Smooth muscle cell (in vitro differentiated cells): ENCODE data around the gene EVI5L. TPM values are rescaled to one million over a fixed set of nuclear protein-coding genes. Genes with fewer than 3 reads are reported as not detected.

ENCODE experiments used
- DNase-seq: peaks from one replicate; lab custom pipeline; 2025; ENCODE audit not compliant: unreplicated experiment; lab: John Stamatoyannopoulos, UW
- H2AFZ ChIP-seq: fragments of 200-600 bp; sonication (generic); 2 replicates; pipeline ENCODE4 v1.6.0; 2016; ENCODE audit warnings: antibody characterized with exemption, low read depth, mild to moderate bottlenecking
- H3F3A ChIP-seq: fragments of 200-600 bp; sonication (generic); 2 replicates; pipeline ENCODE4 v1.6.0; 2017; ENCODE audit warnings: antibody characterized with exemption, low read depth
- H3K27ac ChIP-seq: fragments of 200-600 bp; sonication (generic); 2 replicates; pipeline ENCODE4 v1.5.1; 2016; ENCODE audit warnings: low read depth, mild to moderate bottlenecking
- H3K27me3 ChIP-seq: fragments of 200-600 bp; sonication (generic); 2 replicates; pipeline ENCODE4 v1.6.1; 2016; ENCODE audit warnings: low read depth, mild to moderate bottlenecking
- H3K36me3 ChIP-seq: fragments of 200-600 bp; sonication (generic); 2 replicates; pipeline ENCODE4 v1.5.1; 2016; ENCODE audit warnings: low read depth
- H3K4me1 ChIP-seq: fragments of 200-600 bp; sonication (generic); 2 replicates; pipeline ENCODE4 v1.5.1; 2016; ENCODE audit warnings: low read depth
- H3K4me2 ChIP-seq: fragments of 200-600 bp; sonication (generic); 2 replicates; pipeline ENCODE4 v1.6.0; 2016; ENCODE audit warnings: mild to moderate bottlenecking
- H3K4me3 ChIP-seq: fragments of 200-600 bp; sonication (generic); 2 replicates; pipeline ENCODE4 v1.5.1; 2016; ENCODE audit warnings: mild to moderate bottlenecking
- H3K79me2 ChIP-seq: fragments of 200-600 bp; sonication (generic); 2 replicates; pipeline ENCODE4 v1.6.0; 2016; ENCODE audit warnings: low read depth, mild to moderate bottlenecking
- H3K9ac ChIP-seq: fragments of 200-600 bp; sonication (generic); 2 replicates; pipeline ENCODE4 v1.6.0; 2016; ENCODE audit warnings: low read depth
- H3K9me3 ChIP-seq: fragments of 200-600 bp; sonication (generic); replicated peaks from 2 replicates; pipeline ENCODE4 v1.5.1; 2016; ENCODE audit warnings: low read depth
- H4K20me1 ChIP-seq: fragments of 200-600 bp; sonication (generic); 2 replicates; pipeline ENCODE4 v1.6.0; 2016; ENCODE audit warnings: low read depth
- WGBS: methylation state at CpG from one replicate; pipeline ENCODE4 v1.1.7; 2016; ENCODE audit warnings: low lambda C conversion rate; 5-methylcytosine and 5-hydroxymethylcytosine counted together
- polyA plus RNA-seq: library from polyadenylated mRNA; unstranded; fragments of >200 nt; fragmentation: Nextera tagmentation; extraction: Ambion mirVana; gene quantifications from 2 replicates; pipeline ENCODE4 v1.2.1, GENCODE V29; 2016
- total RNA-seq: library from RNA; depleted of rRNA; stranded (reverse); fragments of >200 nt; gene quantifications from 2 replicates; pipeline ENCODE4 v1.2.3, GENCODE V29; 2014
- TF ChIP-seq, protein P1 (sequence below): fragments of 200-600 bp; sonication (generic); IDR thresholded peaks from 2 replicates; pipeline ENCODE4 v1.5.1; 2017; ENCODE audit warnings: borderline replicate concordance, mild to moderate bottlenecking, antibody characterized with exemption; ENCODE audit not compliant: insufficient read depth, poor library complexity, severe bottlenecking

EVI5L gene
- total and polyA plus RNA-seq, 2 experiments from 2014 or later: 8.8 to 21.2 TPM

GRCh38 chr19:7874076-7874896 lies 44.3 kb downstream of the EVI5L start, which contains the start of gene PRR36:
TSS of gene PRR36 (minus strand) at chr19:7874390. CDS start at chr19:7873689, 701 bp downstream.
- peak within 1 kb of the TSS; percentile 34 for H3K4me3 ChIP-seq
- H3K36me3 ChIP-seq: no peaks in the 10 kb centered on the region
- peak within 1 kb of the TSS; percentile 84 for H3K4me2 ChIP-seq
- H4K20me1 ChIP-seq: no peaks in the 10 kb centered on the region
- no peak for DNase-seq
- H3K27ac ChIP-seq: no peak within 1 kb of the TSS
- peaks cover 3% of the 10 kb centered on the region for H3F3A ChIP-seq
- H3K79me2 ChIP-seq: no peaks in the 10 kb centered on the region
- TF ChIP-seq, protein P1, sequence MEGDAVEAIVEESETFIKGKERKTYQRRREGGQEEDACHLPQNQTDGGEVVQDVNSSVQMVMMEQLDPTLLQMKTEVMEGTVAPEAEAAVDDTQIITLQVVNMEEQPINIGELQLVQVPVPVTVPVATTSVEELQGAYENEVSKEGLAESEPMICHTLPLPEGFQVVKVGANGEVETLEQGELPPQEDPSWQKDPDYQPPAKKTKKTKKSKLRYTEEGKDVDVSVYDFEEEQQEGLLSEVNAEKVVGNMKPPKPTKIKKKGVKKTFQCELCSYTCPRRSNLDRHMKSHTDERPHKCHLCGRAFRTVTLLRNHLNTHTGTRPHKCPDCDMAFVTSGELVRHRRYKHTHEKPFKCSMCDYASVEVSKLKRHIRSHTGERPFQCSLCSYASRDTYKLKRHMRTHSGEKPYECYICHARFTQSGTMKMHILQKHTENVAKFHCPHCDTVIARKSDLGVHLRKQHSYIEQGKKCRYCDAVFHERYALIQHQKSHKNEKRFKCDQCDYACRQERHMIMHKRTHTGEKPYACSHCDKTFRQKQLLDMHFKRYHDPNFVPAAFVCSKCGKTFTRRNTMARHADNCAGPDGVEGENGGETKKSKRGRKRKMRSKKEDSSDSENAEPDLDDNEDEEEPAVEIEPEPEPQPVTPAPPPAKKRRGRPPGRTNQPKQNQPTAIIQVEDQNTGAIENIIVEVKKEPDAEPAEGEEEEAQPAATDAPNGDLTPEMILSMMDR: no peak
- H2AFZ ChIP-seq: no peak within 1 kb of the TSS
- 2% methylated on average over 42 of the region's 88 CpGs for WGBS
- no peaks in the 10 kb centered on the region for H3K9me3 ChIP-seq
- peaks cover 37% of the 10 kb centered on the region for H3K27me3 ChIP-seq
- H3K9ac ChIP-seq: no peak within 1 kb of the TSS
- H3K4me1 ChIP-seq: peaks cover 4% of the 10 kb centered on the region

- 57% methylated on average over 12 of the region's 12 CpGs for WGBS
- Histone ChIP-seq H3K4me2 (peak overlapping the region; percentile 84), H3K27ac (no peak overlapping the region), H3K27me3 (peaks cover 37% of the 10 kb centered on the region), H2AFZ (no peak overlapping the region), H3K4me1 (peaks cover 4% of the 10 kb centered on the region), H3K9ac (no peak overlapping the region), H3K36me3 (no peaks in the 10 kb centered on the region), H3K9me3 (no peaks in the 10 kb centered on the region), H3K79me2 (no peaks in the 10 kb centered on the region), H3K4me3 (peak overlapping the region; percentile 34), H4K20me1 (no peaks in the 10 kb centered on the region), H3F3A (peaks cover 3% of the 10 kb centered on the region)
- no peak for DNase-seq
- TF ChIP-seq, protein P1: no peak
Measured at GRCh38 chr19:7874897-7875273, 44.9 kb downstream of the EVI5L start.

GRCh38 chr19:7877249-7877836 lies 47.3 kb downstream of the EVI5L start:
- Histone ChIP-seq H3K9ac (no peak overlapping the region), H3K36me3 (no peaks in the 10 kb centered on the region), H4K20me1 (no peaks in the 10 kb centered on the region), H3K4me2 (no peak overlapping the region), H2AFZ (no peak overlapping the region), H3K4me3 (no peak overlapping the region), H3K79me2 (no peaks in the 10 kb centered on the region), H3F3A (no peaks in the 10 kb centered on the region), H3K27ac (no peak overlapping the region), H3K9me3 (no peaks in the 10 kb centered on the region), H3K4me1 (peaks cover 2% of the 10 kb centered on the region), H3K27me3 (peaks cover 34% of the 10 kb centered on the region)
- DNase-seq: no peak
- 87% methylated on average over 6 of the region's 6 CpGs for WGBS
- TF ChIP-seq, protein P1: no peak
